Measurements from ENCODE around the gene ZDHHC11B.

Gene ZDHHC11B

GRCh38 chr5:761854-762710 lies 22.4 kb downstream of the ZDHHC11B start:
- ChIA-PET CTCF (interaction anchor here (0.7 kb wide), 1 partner anchor 197 kb away, joined by 4 read pairs; no protein-coding TSS in a partner anchor), POLR2A (ENCODE audit: low non-redundant PET) (no interaction called here)
- no peak for TF ChIP-seq CTCF (conservative IDR thresholded peaks at IDR 0.05; ENCODE audit: low read depth)
- no peak for DNase-seq (ENCODE audit: low spot score)
- H3K27ac ChIP-seq: peak overlapping the region; percentile 43

DNA sequence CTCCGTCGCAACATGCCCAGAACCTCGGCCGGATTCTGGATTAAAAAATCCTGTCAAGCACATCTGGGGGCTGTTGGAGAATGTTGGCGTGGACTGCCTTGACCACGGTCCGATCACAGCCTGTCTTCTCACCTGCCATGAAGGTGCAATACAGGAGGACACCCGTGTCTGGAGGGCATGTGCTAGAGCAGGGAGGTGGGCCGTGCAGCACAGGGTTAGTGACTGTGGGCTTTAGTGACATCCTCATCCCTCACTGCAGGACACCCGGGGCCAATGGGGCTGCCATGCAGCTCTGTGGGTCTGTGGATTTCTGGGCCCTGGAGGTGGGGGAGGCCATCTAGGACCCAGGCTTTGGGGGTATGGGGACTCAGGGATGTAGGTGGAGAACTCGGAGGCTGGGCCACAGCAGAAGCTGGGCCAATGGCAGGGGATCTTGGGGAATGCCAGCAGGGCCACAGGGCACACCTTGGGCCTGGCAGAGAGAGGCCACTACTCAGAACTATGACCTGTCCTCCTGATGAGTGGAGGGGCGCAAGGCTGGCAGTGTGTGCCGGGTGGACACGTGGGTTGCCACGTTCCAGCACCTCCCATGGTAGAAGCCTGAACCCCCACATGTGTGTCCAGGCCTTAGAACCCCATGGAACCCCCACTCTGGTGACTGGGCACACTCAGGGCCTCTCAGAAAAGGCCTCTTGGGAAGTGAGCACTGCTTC lies 23.3 kb downstream of the ZDHHC11B start:
- no peak for TF ChIP-seq CTCF (conservative IDR thresholded peaks at IDR 0.05; ENCODE audit: low read depth)
- H3K27ac ChIP-seq: peak overlapping the region; percentile 43; the same call in 1 of the 2 replicates
- POLR2A ChIA-PET (ENCODE audit: low non-redundant PET): no interaction called here
- CTCF ChIA-PET: no interaction called here
- DNase-seq (ENCODE audit: low spot score): no peak

DNA sequence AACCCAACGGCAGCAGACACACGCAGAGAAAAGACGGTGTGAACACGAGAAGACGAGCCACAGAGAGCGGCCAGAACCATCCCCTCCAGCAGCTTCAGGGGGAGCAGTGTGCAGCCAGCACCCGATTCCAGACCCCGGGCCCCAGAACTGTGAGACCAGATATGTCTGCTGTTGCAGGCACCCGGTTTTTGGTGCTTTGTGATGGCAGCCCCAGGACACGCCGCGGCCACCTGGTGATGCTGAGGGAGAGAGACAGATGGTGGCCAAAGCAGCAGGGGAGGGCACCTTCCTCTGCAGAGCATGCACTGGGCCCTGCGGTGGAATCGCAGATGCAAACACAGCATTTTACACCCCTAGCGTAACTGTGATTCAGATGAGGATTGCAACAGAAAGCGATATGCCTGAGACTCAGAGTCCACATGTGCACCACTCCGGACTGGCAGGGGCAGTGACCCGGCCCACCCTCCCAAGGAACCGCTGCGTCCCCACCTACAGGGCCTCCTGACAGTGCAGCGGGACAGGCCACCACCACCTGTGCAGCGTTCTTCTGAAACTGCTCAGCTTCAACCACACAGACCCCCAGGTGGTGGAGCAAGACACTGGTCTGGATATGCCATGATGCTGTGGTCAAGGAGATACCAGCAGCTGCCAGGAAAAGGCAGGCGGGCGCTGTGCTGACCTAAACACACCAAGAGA lies 24.0 kb downstream of the ZDHHC11B start:
- ChIA-PET POLR2A (ENCODE audit: low non-redundant PET) (no interaction called here), CTCF (no interaction called here)
- no peak for TF ChIP-seq CTCF (conservative IDR thresholded peaks at IDR 0.05; ENCODE audit: low read depth)
- DNase-seq (ENCODE audit: low spot score): no peak
- H3K27ac ChIP-seq: no peak overlapping the region

DNA sequence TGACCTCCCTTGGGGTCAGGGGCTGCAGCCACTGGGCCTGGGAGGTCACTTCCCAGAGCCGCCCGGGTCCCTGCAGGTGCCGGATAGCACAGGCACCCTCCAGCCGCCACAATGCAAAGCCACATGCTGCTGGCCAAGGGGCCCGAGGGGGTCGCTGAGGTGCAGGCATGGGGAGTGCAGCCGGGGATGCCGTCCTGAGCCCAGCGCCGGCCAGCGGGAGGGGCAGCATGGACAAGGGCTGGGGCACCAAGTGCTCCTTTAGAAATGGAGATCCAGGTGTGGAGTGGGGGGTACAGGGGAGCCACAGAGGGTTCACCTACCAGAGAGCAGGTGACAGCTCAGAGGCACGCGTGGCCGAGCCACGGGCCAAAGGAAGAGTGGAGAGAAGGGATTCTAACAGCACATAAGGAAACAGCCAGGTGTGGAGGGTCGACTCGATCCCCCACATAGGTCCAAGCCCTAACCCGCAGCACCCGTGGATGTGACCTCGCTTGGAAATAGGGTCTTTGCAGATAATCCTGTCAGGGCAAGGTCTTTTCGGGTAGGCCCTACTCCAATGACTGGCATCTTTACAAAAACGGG lies 24.7 kb downstream of the ZDHHC11B start:
- POLR2A ChIA-PET (ENCODE audit: low non-redundant PET): no interaction called here
- DNase-seq (ENCODE audit: low spot score): no peak
- TF ChIP-seq CTCF (conservative IDR thresholded peaks at IDR 0.05; ENCODE audit: low read depth): no peak
- CTCF ChIA-PET: no interaction called here
- H3K27ac ChIP-seq: no peak overlapping the region

- peak overlapping the region; percentile 36 for H3K27ac ChIP-seq
- POLR2A ChIA-PET (ENCODE audit: low non-redundant PET): no interaction called here
- no peak for DNase-seq (ENCODE audit: low spot score)
- CTCF ChIA-PET: interaction anchor here (0.5 kb wide), 1 partner anchor 409 kb away, joined by 5 read pairs; no protein-coding TSS in a partner anchor
- no peak for TF ChIP-seq CTCF (conservative IDR thresholded peaks at IDR 0.05; ENCODE audit: low read depth)
Observed at GRCh38 chr5:759111-759751, 25.3 kb downstream of the ZDHHC11B start.

Measured in RWPE1 (cell line).